Liver (tissue), 9 donors: ENCODE data around the gene MYO3B. TPM values are rescaled to one million over a fixed set of nuclear protein-coding genes. Genes with fewer than 3 reads are reported as not detected.

ENCODE experiments used
- DNase-seq: peaks from one replicate; pipeline ENCODE4 v3.0.0-alpha.2; 2017; ENCODE audit warnings: low spot score
- H3K27ac ChIP-seq, 2 donors: one replicate each; pipeline ENCODE4 v1.7.0; 2013; ENCODE audit warnings: inconsistent platforms in 2 of 2, low read length in 2 of 2, control low read depth in 1 of 2, low read depth in 1 of 2, mild to moderate bottlenecking in 1 of 2
- H3K27me3 ChIP-seq, 4 donors: one replicate each; pipeline versions ENCODE4 v1.6.1 to v1.7.0; 2013; ENCODE audit warnings: low read length in 3 of 4, inconsistent platforms in 1 of 4, mild to moderate bottlenecking in 1 of 4, moderate library complexity in 1 of 4; ENCODE audit not compliant: control insufficient read depth in 4 of 4, insufficient read depth in 4 of 4
- H3K36me3 ChIP-seq, 4 donors: one replicate each; pipeline versions ENCODE4 v1.6.1 to v1.7.0; 2013; ENCODE audit warnings: low read length in 3 of 4, mild to moderate bottlenecking in 3 of 4, low read depth in 1 of 4, moderate library complexity in 1 of 4; ENCODE audit not compliant: control insufficient read depth in 4 of 4, insufficient read depth in 3 of 4
- H3K4me1 ChIP-seq, 4 donors: one replicate each; pipeline versions ENCODE4 v1.6.1 to v1.7.0; 2013; ENCODE audit warnings: low read length in 3 of 4, mild to moderate bottlenecking in 3 of 4, moderate library complexity in 1 of 4; ENCODE audit not compliant: control insufficient read depth in 4 of 4, insufficient read depth in 4 of 4
- H3K4me3 ChIP-seq, 3 donors: one replicate each; pipeline versions ENCODE4 v1.6.1 to v1.7.0; 2013; ENCODE audit warnings: low read length in 3 of 3, control low read depth in 1 of 3, low read depth in 1 of 3, mild to moderate bottlenecking in 1 of 3
- H3K9ac ChIP-seq, 2 donors: one replicate each; pipeline ENCODE4 v1.7.0; 2013; ENCODE audit warnings: low read length in 2 of 2, mild to moderate bottlenecking in 2 of 2, moderate library complexity in 2 of 2, control low read depth in 1 of 2, low read depth in 1 of 2
- H3K9me3 ChIP-seq, 4 donors: one replicate each; pipeline versions ENCODE4 v1.6.1 to v1.7.0; 2013; ENCODE audit warnings: low read length in 3 of 4; ENCODE audit not compliant: control insufficient read depth in 4 of 4
- EGR1 ChIP-seq, 2 donors: IDR thresholded peaks; 2 replicates each; pipeline ENCODE4 v1.6.1; 2016 to 2018; ENCODE audit warnings: antibody characterized with exemption in 2 of 2, low read depth in 2 of 2
- FOXA1 ChIP-seq: IDR thresholded peaks from 2 replicates; pipeline ENCODE4 v1.6.1; 2016; ENCODE audit warnings: antibody characterized with exemption
- FOXA2 ChIP-seq: IDR thresholded peaks from 2 replicates; pipeline ENCODE4 v1.6.1; 2016; ENCODE audit warnings: antibody characterized with exemption
- GABPA ChIP-seq, 2 donors: IDR thresholded peaks in 1 of 2; conservative IDR thresholded peaks in 1 of 2; 2 replicates each; pipeline ENCODE4 v1.6.1; 2016; ENCODE audit warnings: antibody characterized with exemption in 2 of 2, mild to moderate bottlenecking in 1 of 2, moderate library complexity in 1 of 2
- HNF4A ChIP-seq, 2 donors: conservative IDR thresholded peaks; 2 replicates each; pipeline ENCODE4 v1.6.1; 2016; ENCODE audit warnings: antibody characterized with exemption in 2 of 2, mild to moderate bottlenecking in 2 of 2
- HNF4G ChIP-seq: IDR thresholded peaks from 2 replicates; pipeline ENCODE4 v1.6.1; 2016; ENCODE audit warnings: antibody characterized with exemption
- JUND ChIP-seq, 2 donors: IDR thresholded peaks; 2 replicates each; pipeline ENCODE4 v1.6.1; 2016; ENCODE audit warnings: antibody characterized with exemption in 2 of 2
- NR2F2 ChIP-seq: IDR thresholded peaks from 2 replicates; pipeline ENCODE4 v1.6.1; 2016; ENCODE audit warnings: antibody characterized with exemption
- RAD21 ChIP-seq, 2 donors: IDR thresholded peaks; 2 replicates each; pipeline ENCODE4 v1.6.1; 2016; ENCODE audit warnings: antibody characterized with exemption in 2 of 2, mild to moderate bottlenecking in 2 of 2
- RXRA ChIP-seq, 2 donors: IDR thresholded peaks; 2 replicates each; pipeline ENCODE4 v1.6.1; 2017 to 2018; ENCODE audit warnings: antibody characterized with exemption in 2 of 2, mild to moderate bottlenecking in 1 of 2
- SP1 ChIP-seq: IDR thresholded peaks from 2 replicates; pipeline ENCODE4 v1.6.1; 2018; ENCODE audit warnings: antibody characterized with exemption, mild to moderate bottlenecking
- TAF1 ChIP-seq: conservative IDR thresholded peaks from 2 replicates; pipeline ENCODE4 v1.6.1; 2016; ENCODE audit warnings: antibody characterized with exemption, mild to moderate bottlenecking
- YY1 ChIP-seq: IDR thresholded peaks from 2 replicates; pipeline ENCODE4 v1.6.1; 2016; ENCODE audit warnings: antibody characterized with exemption, mild to moderate bottlenecking
- WGBS: extraction: QIAGEN DNeasy Blood & Tissue Kit; methylation state at CpG from one replicate; pipeline ENCODE4 v1.1.7; 2013; 5-methylcytosine and 5-hydroxymethylcytosine counted together
- polyA plus RNA-seq, 2 donors: library from polyadenylated mRNA; stranded (reverse) in 1 of 2; unstranded in 1 of 2; fragments of 200-250 nt in 1 of 2; fragments of >200 nt in 1 of 2; fragmentation: Nextera tagmentation in 1 of 2; extraction: Ambion mirVana in 1 of 2; gene quantifications; one replicate each; pipeline versions ENCODE4 v1.2.1 to v1.2.3, GENCODE V29; 2013 to 2015
- total RNA-seq, 2 donors: library from RNA; depleted of rRNA; stranded (reverse); fragments of >200 nt; gene quantifications; one replicate each; pipeline ENCODE4 v1.2.3, GENCODE V29; 2014
- TF ChIP-seq, protein P1 (sequence below): IDR thresholded peaks from 2 replicates; pipeline ENCODE4 v1.6.1; 2016; ENCODE audit warnings: antibody characterized with exemption
- TF ChIP-seq, protein P2 (sequence below): fragments of 150-350 bp; IDR thresholded peaks from 2 replicates; pipeline ENCODE4 v1.5.1; 2017; ENCODE audit warnings: improper control_type of control experiment, low read depth, low read length; ENCODE audit not compliant: missing input control
- TF ChIP-seq, protein P3 (sequence below): IDR thresholded peaks from 2 replicates; pipeline ENCODE4 v1.6.1; 2016; ENCODE audit warnings: antibody characterized with exemption, mild to moderate bottlenecking
- TF ChIP-seq, protein P4 (sequence below): IDR thresholded peaks from 2 replicates; pipeline ENCODE4 v1.6.1; 2016; ENCODE audit warnings: antibody characterized with exemption
- TF ChIP-seq, protein P5 (sequence below): IDR thresholded peaks from 2 replicates; pipeline ENCODE4 v1.6.1; 2016; ENCODE audit warnings: antibody characterized with exemption
- donor health status: healthy.
- donor health status: healthy.
- donor health status: healthy.
- donor health status: healthy.
- donor health status: healthy.

The MYO3B gene
- total and polyA plus RNA-seq, 4 donors = under 0.01 to 0.05 TPM; not detected in 2

DNA sequence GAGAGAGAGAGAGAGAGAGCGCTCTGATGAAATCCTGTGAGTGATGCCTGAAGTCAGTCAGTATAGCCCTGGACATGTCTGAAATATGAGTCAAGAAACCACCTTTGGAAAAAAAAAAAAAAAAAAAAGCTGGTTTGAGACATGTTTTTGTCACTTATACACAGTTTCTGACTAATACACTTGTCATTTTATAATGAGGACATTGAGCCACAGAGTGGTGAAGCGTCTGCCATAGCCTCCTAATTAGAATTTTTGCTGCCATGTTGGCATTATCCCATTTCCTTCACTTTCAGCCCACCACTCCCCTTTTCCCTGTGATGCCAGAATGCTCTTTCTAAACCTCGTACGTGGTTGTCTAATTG, 15.7 kb upstream of the MYO3B start:
- Histone ChIP-seq H3K4me1 (no peaks in the 10 kb centered on the region), H3K4me3 (no peak overlapping the region), H3K9me3 (no peaks in the 10 kb centered on the region), H3K27me3 (no peaks in the 10 kb centered on the region), H3K36me3 (no peaks in the 10 kb centered on the region), H3K9ac (no peak overlapping the region), H3K27ac (no peak overlapping the region)
- WGBS = 93% methylated on average over 4 of the region's 4 CpGs
- no peak for DNase-seq
- no peak for TF ChIP-seq FOXA1
- no peak for TF ChIP-seq HNF4A (conservative IDR thresholded peaks at IDR 0.05)
- TF ChIP-seq NR2F2 = no peak
- TF ChIP-seq RAD21 (IDR thresholded peaks at IDR 0.05) = no peak
- TF ChIP-seq, protein P1, sequence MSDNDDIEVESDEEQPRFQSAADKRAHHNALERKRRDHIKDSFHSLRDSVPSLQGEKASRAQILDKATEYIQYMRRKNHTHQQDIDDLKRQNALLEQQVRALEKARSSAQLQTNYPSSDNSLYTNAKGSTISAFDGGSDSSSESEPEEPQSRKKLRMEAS = no peak
- TF ChIP-seq TAF1 = no peak
- no peak for TF ChIP-seq GABPA (IDR thresholded peaks at IDR 0.05 in 1 of 2, conservative IDR thresholded peaks at IDR 0.05 in 1 of 2)
- no peak for TF ChIP-seq FOXA2
- TF ChIP-seq, protein P2, sequence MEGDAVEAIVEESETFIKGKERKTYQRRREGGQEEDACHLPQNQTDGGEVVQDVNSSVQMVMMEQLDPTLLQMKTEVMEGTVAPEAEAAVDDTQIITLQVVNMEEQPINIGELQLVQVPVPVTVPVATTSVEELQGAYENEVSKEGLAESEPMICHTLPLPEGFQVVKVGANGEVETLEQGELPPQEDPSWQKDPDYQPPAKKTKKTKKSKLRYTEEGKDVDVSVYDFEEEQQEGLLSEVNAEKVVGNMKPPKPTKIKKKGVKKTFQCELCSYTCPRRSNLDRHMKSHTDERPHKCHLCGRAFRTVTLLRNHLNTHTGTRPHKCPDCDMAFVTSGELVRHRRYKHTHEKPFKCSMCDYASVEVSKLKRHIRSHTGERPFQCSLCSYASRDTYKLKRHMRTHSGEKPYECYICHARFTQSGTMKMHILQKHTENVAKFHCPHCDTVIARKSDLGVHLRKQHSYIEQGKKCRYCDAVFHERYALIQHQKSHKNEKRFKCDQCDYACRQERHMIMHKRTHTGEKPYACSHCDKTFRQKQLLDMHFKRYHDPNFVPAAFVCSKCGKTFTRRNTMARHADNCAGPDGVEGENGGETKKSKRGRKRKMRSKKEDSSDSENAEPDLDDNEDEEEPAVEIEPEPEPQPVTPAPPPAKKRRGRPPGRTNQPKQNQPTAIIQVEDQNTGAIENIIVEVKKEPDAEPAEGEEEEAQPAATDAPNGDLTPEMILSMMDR = no peak
- TF ChIP-seq JUND (IDR thresholded peaks at IDR 0.05) = no peak
- no peak for TF ChIP-seq YY1
- TF ChIP-seq EGR1 (IDR thresholded peaks at IDR 0.05; ENCODE audit: low read depth in 2 of 2) = no peak
- TF ChIP-seq, protein P3, sequence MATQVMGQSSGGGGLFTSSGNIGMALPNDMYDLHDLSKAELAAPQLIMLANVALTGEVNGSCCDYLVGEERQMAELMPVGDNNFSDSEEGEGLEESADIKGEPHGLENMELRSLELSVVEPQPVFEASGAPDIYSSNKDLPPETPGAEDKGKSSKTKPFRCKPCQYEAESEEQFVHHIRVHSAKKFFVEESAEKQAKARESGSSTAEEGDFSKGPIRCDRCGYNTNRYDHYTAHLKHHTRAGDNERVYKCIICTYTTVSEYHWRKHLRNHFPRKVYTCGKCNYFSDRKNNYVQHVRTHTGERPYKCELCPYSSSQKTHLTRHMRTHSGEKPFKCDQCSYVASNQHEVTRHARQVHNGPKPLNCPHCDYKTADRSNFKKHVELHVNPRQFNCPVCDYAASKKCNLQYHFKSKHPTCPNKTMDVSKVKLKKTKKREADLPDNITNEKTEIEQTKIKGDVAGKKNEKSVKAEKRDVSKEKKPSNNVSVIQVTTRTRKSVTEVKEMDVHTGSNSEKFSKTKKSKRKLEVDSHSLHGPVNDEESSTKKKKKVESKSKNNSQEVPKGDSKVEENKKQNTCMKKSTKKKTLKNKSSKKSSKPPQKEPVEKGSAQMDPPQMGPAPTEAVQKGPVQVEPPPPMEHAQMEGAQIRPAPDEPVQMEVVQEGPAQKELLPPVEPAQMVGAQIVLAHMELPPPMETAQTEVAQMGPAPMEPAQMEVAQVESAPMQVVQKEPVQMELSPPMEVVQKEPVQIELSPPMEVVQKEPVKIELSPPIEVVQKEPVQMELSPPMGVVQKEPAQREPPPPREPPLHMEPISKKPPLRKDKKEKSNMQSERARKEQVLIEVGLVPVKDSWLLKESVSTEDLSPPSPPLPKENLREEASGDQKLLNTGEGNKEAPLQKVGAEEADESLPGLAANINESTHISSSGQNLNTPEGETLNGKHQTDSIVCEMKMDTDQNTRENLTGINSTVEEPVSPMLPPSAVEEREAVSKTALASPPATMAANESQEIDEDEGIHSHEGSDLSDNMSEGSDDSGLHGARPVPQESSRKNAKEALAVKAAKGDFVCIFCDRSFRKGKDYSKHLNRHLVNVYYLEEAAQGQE = no peak
- TF ChIP-seq, protein P4, sequence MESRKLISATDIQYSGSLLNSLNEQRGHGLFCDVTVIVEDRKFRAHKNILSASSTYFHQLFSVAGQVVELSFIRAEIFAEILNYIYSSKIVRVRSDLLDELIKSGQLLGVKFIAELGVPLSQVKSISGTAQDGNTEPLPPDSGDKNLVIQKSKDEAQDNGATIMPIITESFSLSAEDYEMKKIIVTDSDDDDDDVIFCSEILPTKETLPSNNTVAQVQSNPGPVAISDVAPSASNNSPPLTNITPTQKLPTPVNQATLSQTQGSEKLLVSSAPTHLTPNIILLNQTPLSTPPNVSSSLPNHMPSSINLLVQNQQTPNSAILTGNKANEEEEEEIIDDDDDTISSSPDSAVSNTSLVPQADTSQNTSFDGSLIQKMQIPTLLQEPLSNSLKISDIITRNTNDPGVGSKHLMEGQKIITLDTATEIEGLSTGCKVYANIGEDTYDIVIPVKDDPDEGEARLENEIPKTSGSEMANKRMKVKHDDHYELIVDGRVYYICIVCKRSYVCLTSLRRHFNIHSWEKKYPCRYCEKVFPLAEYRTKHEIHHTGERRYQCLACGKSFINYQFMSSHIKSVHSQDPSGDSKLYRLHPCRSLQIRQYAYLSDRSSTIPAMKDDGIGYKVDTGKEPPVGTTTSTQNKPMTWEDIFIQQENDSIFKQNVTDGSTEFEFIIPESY = no peak
- no peak for TF ChIP-seq RXRA (IDR thresholded peaks at IDR 0.05)
- TF ChIP-seq SP1 = no peak
- TF ChIP-seq HNF4G = no peak
- TF ChIP-seq, protein P5, sequence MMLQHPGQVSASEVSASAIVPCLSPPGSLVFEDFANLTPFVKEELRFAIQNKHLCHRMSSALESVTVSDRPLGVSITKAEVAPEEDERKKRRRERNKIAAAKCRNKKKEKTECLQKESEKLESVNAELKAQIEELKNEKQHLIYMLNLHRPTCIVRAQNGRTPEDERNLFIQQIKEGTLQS = no peak
